Measurements from ENCODE around the gene OPCML.

Gene OPCML

GRCh38 chr11:133168016-133168415, 364.3 kb downstream of the OPCML start:
- DNase-seq: no peak

GRCh38 chr11:133166662-133167061, 365.6 kb downstream of the OPCML start:
- DNase-seq: no peak

GRCh38 chr11:133164986-133165385, 367.3 kb downstream of the OPCML start:
- DNase-seq: no peak

- DNase-seq: peak; percentile 60
Observed at GRCh38 chr11:133163463-133164419, 368.6 kb downstream of the OPCML start.

- DNase-seq: no peak
Observed at GRCh38 chr11:133162227-133162626, 370.1 kb downstream of the OPCML start.

- no peak for DNase-seq
Observed at GRCh38 chr11:133160754-133161153, 371.5 kb downstream of the OPCML start.

- DNase-seq: no peak
Observed at GRCh38 chr11:133156986-133157745, 375.1 kb downstream of the OPCML start.

GRCh38 chr11:133154781-133155180, 377.5 kb downstream of the OPCML start:
- DNase-seq: no peak

GRCh38 chr11:133154076-133154475, 378.2 kb downstream of the OPCML start:
- DNase-seq: no peak

GRCh38 chr11:133153031-133153430, 379.3 kb downstream of the OPCML start:
- no peak for DNase-seq

- no peak for DNase-seq
Observed at GRCh38 chr11:133149698-133150097, 382.6 kb downstream of the OPCML start.

- DNase-seq: no peak
Observed at GRCh38 chr11:133147625-133148024, 384.7 kb downstream of the OPCML start.

GRCh38 chr11:133146697-133147306, 385.5 kb downstream of the OPCML start:
- no peak for DNase-seq

GRCh38 chr11:133137939-133138338, 394.4 kb downstream of the OPCML start:
- DNase-seq: no peak

GRCh38 chr11:133137270-133137669, 395.0 kb downstream of the OPCML start:
- DNase-seq: no peak

- DNase-seq: no peak
Observed at GRCh38 chr11:133136376-133136775, 395.9 kb downstream of the OPCML start.

GRCh38 chr11:133134314-133135173, 397.8 kb downstream of the OPCML start:
- peak; percentile 45 for DNase-seq

GRCh38 chr11:133133606-133134005, 398.7 kb downstream of the OPCML start:
- no peak for DNase-seq

GRCh38 chr11:133133050-133133449, 399.3 kb downstream of the OPCML start:
- DNase-seq: no peak

GRCh38 chr11:133127741-133128140, 404.6 kb downstream of the OPCML start:
- DNase-seq: no peak

- DNase-seq: no peak
Observed at GRCh38 chr11:133123796-133124195, 408.5 kb downstream of the OPCML start.

- DNase-seq: no peak
Observed at GRCh38 chr11:133123366-133123765, 408.9 kb downstream of the OPCML start.

All from fibroblast of skin of back (primary cell).